Astrocyte (in vitro differentiated cells and primary cell): ENCODE measurements around the gene BMAL2.

Source experiments
- EZH2 ChIP-seq: IDR thresholded peaks from 2 replicates; pipeline ENCODE4 v1.6.1; 2012; ENCODE audit warnings: mild to moderate bottlenecking, low read length, inconsistent platforms; ENCODE audit not compliant: insufficient read depth
- TF ChIP-seq, protein P1 (sequence below): IDR thresholded peaks from 2 replicates; pipeline ENCODE4 v1.5.1; 2011; ENCODE audit warnings: low read depth, mild to moderate bottlenecking, inconsistent platforms, low read length, moderate library complexity; ENCODE audit not compliant: insufficient read depth

DNA sequence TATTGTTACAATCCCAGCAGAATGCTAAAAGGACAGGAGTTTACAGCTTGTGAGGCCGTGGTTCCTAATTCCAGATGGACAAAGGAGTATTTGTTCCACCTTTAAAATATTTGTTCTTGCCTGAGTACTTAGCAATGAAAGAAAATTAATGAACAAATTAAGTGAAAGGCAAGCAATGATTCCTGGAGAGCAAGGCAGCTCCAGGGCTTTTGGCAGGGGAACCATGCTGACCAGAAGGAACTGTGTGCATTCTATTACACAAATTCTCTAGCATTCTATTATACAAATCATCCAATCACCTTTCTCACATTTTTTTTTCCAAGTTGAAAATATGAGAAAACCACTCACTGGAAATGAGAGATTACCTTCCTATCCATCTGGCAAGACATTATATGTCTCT is 1.8 kb upstream of the BMAL2 start:
- TF ChIP-seq, protein P1, sequence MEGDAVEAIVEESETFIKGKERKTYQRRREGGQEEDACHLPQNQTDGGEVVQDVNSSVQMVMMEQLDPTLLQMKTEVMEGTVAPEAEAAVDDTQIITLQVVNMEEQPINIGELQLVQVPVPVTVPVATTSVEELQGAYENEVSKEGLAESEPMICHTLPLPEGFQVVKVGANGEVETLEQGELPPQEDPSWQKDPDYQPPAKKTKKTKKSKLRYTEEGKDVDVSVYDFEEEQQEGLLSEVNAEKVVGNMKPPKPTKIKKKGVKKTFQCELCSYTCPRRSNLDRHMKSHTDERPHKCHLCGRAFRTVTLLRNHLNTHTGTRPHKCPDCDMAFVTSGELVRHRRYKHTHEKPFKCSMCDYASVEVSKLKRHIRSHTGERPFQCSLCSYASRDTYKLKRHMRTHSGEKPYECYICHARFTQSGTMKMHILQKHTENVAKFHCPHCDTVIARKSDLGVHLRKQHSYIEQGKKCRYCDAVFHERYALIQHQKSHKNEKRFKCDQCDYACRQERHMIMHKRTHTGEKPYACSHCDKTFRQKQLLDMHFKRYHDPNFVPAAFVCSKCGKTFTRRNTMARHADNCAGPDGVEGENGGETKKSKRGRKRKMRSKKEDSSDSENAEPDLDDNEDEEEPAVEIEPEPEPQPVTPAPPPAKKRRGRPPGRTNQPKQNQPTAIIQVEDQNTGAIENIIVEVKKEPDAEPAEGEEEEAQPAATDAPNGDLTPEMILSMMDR: no peak
- no peak for TF ChIP-seq EZH2
